ENCODE measurements around the gene BLZF1.

The BLZF1 gene

DNA sequence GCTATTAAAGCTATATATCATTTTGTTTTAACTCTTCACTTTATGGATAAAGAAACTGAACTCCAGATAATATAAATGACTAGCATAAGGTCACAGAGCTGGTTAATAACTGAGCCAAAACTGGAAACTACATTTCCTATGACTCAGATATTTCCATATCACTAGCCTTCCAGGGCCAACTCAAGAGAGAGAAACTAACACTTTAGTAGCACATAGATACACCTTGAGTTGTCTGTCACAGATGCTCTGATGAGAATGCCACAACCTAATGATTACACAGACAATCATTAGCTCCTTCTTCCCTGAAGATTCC, 41.1 kb upstream of the BLZF1 start:
- no peak overlapping the region for H3K27ac ChIP-seq (ENCODE audit: low read depth, low read length, poor library complexity, severe bottlenecking)
- no peaks in the 10 kb centered on the region for H3K36me3 ChIP-seq (ENCODE audit: insufficient read depth, low read length)
- TF ChIP-seq EZH2 (IDR thresholded peaks at IDR 0.05; ENCODE audit: borderline replicate concordance, low read length), result no peak
- TF ChIP-seq, protein P1, sequence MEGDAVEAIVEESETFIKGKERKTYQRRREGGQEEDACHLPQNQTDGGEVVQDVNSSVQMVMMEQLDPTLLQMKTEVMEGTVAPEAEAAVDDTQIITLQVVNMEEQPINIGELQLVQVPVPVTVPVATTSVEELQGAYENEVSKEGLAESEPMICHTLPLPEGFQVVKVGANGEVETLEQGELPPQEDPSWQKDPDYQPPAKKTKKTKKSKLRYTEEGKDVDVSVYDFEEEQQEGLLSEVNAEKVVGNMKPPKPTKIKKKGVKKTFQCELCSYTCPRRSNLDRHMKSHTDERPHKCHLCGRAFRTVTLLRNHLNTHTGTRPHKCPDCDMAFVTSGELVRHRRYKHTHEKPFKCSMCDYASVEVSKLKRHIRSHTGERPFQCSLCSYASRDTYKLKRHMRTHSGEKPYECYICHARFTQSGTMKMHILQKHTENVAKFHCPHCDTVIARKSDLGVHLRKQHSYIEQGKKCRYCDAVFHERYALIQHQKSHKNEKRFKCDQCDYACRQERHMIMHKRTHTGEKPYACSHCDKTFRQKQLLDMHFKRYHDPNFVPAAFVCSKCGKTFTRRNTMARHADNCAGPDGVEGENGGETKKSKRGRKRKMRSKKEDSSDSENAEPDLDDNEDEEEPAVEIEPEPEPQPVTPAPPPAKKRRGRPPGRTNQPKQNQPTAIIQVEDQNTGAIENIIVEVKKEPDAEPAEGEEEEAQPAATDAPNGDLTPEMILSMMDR (IDR thresholded peaks at IDR 0.05; ENCODE audit: low read length), result no peak
- no peak overlapping the region for H3K4me3 ChIP-seq (ENCODE audit: low read depth, low read length, poor library complexity, severe bottlenecking)
- no peak overlapping the region for H3K4me2 ChIP-seq (ENCODE audit: low read length)
- H3K4me1 ChIP-seq (ENCODE audit: insufficient read depth, low read length, severe bottlenecking), result peaks cover 10% of the 10 kb centered on the region
- H3K9me2 ChIP-seq (ENCODE audit: low read depth, low read length), result no peaks in the 10 kb centered on the region
- H3K9me3 ChIP-seq (ENCODE audit: low read length), result no peaks in the 10 kb centered on the region
- H3K79me2 ChIP-seq (ENCODE audit: insufficient read depth, low read length), result no peaks in the 10 kb centered on the region
- H2AFZ ChIP-seq (ENCODE audit: low read length), result no peak overlapping the region
- H4K20me1 ChIP-seq (ENCODE audit: insufficient read depth, low read length), result no peaks in the 10 kb centered on the region
- H3F3A ChIP-seq (ENCODE audit: insufficient read depth, low read length), result no peaks in the 10 kb centered on the region
- no peak overlapping the region for H3K9ac ChIP-seq (ENCODE audit: low read length)
- no peaks in the 10 kb centered on the region for H3K27me3 ChIP-seq (ENCODE audit: insufficient read depth, low read length)

DNA sequence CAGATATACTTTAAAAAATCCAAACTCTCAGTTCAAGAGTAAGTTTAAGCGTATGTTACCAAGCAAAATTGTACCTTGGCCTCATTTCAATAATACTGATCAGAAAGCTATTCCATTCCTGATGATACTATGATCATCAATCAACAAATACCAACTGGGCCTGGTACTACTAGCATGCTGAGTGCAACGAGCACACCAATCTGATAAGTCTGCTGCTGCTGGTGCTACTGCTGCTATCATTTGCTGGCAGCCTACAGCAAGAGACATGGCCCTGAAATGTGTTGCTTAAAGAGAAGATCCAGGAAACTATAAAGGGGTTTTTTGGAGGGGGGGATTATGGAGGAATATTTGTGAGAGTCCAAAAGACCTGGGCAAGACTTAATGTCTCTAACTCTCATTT, 40.1 kb upstream of the BLZF1 start:
- no peak overlapping the region for H3K9ac ChIP-seq (ENCODE audit: low read length)
- H3K27ac ChIP-seq (ENCODE audit: low read depth, low read length, poor library complexity, severe bottlenecking), result no peak overlapping the region
- TF ChIP-seq, protein P1 (IDR thresholded peaks at IDR 0.05; ENCODE audit: low read length), result no peak
- TF ChIP-seq EZH2 (IDR thresholded peaks at IDR 0.05; ENCODE audit: borderline replicate concordance, low read length), result no peak
- H3K4me1 ChIP-seq (ENCODE audit: insufficient read depth, low read length, severe bottlenecking), result peaks cover 10% of the 10 kb centered on the region
- H3F3A ChIP-seq (ENCODE audit: insufficient read depth, low read length), result no peaks in the 10 kb centered on the region
- H3K4me3 ChIP-seq (ENCODE audit: low read depth, low read length, poor library complexity, severe bottlenecking), result no peak overlapping the region
- no peaks in the 10 kb centered on the region for H3K79me2 ChIP-seq (ENCODE audit: insufficient read depth, low read length)
- H4K20me1 ChIP-seq (ENCODE audit: insufficient read depth, low read length), result no peaks in the 10 kb centered on the region
- no peaks in the 10 kb centered on the region for H3K27me3 ChIP-seq (ENCODE audit: insufficient read depth, low read length)
- H2AFZ ChIP-seq (ENCODE audit: low read length), result no peak overlapping the region
- H3K4me2 ChIP-seq (ENCODE audit: low read length), result no peak overlapping the region
- no peaks in the 10 kb centered on the region for H3K9me2 ChIP-seq (ENCODE audit: low read depth, low read length)
- H3K36me3 ChIP-seq (ENCODE audit: insufficient read depth, low read length), result no peaks in the 10 kb centered on the region
- H3K9me3 ChIP-seq (ENCODE audit: low read length), result no peaks in the 10 kb centered on the region

DNA sequence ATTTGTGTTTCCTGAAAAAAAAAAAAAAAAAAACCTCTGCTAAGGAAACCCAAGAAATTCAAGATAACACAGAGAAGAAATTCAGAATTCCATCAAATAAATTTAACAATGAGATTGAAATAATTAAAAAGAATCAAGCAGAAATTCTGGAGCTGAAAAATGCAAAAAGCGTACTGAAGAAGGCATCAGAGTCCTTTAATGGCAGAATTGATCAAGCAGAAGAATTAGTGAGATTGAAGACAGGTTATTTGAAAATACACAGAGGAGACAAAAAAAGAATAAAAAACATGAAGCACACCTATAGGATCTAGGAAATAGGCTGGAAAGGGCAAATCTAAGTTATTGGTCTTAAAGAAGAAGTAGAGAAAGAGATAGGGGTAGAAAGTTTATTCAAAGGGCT, 38.6 kb upstream of the BLZF1 start:
- no peak overlapping the region for H2AFZ ChIP-seq (ENCODE audit: low read length)
- H3K27me3 ChIP-seq (ENCODE audit: insufficient read depth, low read length), result no peaks in the 10 kb centered on the region
- no peak overlapping the region for H3K4me3 ChIP-seq (ENCODE audit: low read depth, low read length, poor library complexity, severe bottlenecking)
- H3K9me3 ChIP-seq (ENCODE audit: low read length), result no peaks in the 10 kb centered on the region
- no peaks in the 10 kb centered on the region for H3F3A ChIP-seq (ENCODE audit: insufficient read depth, low read length)
- H3K27ac ChIP-seq (ENCODE audit: low read depth, low read length, poor library complexity, severe bottlenecking), result no peak overlapping the region
- H3K4me2 ChIP-seq (ENCODE audit: low read length), result no peak overlapping the region
- H3K9ac ChIP-seq (ENCODE audit: low read length), result no peak overlapping the region
- TF ChIP-seq, protein P1 (IDR thresholded peaks at IDR 0.05; ENCODE audit: low read length), result no peak
- no peak for TF ChIP-seq EZH2 (IDR thresholded peaks at IDR 0.05; ENCODE audit: borderline replicate concordance, low read length)
- no peaks in the 10 kb centered on the region for H3K36me3 ChIP-seq (ENCODE audit: insufficient read depth, low read length)
- peaks cover 10% of the 10 kb centered on the region for H3K4me1 ChIP-seq (ENCODE audit: insufficient read depth, low read length, severe bottlenecking)
- no peaks in the 10 kb centered on the region for H4K20me1 ChIP-seq (ENCODE audit: insufficient read depth, low read length)
- no peaks in the 10 kb centered on the region for H3K9me2 ChIP-seq (ENCODE audit: low read depth, low read length)
- H3K79me2 ChIP-seq (ENCODE audit: insufficient read depth, low read length), result no peaks in the 10 kb centered on the region
